Measurements from ENCODE around the gene ARL2BP.

The ARL2BP gene

DNA sequence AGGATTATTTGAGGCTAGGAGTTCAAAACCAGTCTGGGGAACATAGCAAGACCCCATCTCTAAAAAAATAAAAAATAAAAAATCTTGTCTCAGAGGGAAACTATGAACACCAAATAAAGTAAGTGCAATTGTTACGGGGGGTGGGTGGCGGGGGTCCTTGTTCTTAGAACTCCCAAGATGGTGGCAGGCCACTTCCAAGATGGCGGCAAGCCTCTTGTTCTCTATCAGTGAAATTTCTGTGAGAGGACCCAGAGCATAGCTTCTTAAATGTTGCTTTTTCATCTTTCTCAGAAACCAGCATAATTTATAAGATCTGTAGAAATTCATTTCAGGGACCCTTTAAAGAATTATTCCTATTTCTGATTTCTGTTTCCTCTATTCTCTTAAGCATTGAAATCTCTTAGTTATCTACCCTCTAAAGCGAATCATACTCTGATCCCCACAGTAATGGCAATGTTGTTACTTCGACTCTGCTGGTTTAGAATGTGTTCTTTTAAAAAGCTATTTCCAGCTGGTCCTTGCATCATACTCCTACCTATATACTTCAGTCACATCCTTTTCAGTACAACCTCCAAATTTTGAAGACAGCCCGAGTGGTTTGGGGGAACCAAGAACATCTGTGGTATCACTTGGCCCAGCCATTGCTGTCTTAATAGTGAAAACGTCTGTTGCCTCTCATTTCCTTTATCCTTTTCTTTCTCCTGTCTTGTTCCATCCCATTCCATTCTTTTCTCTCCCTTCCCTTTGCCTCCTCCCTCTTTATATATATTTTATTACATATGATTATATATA, 42.8 kb upstream of the ARL2BP start:
- no peaks in the 10 kb centered on the region for H3K27me3 ChIP-seq (ENCODE audit: insufficient read depth, low read length, poor library complexity)
- no peaks in the 10 kb centered on the region for H3K4me1 ChIP-seq (ENCODE audit: control insufficient read depth, low read depth, low read length)
- no peaks in the 10 kb centered on the region for H3K79me2 ChIP-seq (ENCODE audit: control insufficient read depth, insufficient read depth, low read length)
- no peak overlapping the region for H3K27ac ChIP-seq (ENCODE audit: low read depth, low read length)
- H3K56ac ChIP-seq (ENCODE audit: low read length), result no peak overlapping the region
- H4K5ac ChIP-seq (ENCODE audit: low read length), result no peak overlapping the region
- no peak overlapping the region for H3K9ac ChIP-seq (ENCODE audit: low read length)
- no peaks in the 10 kb centered on the region for H3K36me3 ChIP-seq (ENCODE audit: control insufficient read depth, insufficient read depth, low read length)
- no peak overlapping the region for H2BK120ac ChIP-seq (ENCODE audit: low read depth, low read length)
- H3K4ac ChIP-seq (ENCODE audit: low read depth, low read length), result no peak overlapping the region
- no peak overlapping the region for H2BK15ac ChIP-seq (replicated peaks; ENCODE audit: low read depth)
- H3K4me2 ChIP-seq (ENCODE audit: low read length), result no peak overlapping the region
- no peak overlapping the region for H2BK5ac ChIP-seq (ENCODE audit: low read length)
- no peak overlapping the region for H3K23ac ChIP-seq (ENCODE audit: low read length)
- DNase-seq, result no peak
- WGBS (ENCODE audit: extremely low coverage, insufficient coverage, low lambda C conversion rate), result no CpG with 5 or more reads among the region's 7 CpGs
- no peak overlapping the region for H3K4me3 ChIP-seq (ENCODE audit: low read length)
- H2AK5ac ChIP-seq (ENCODE audit: low read length), result no peak overlapping the region
- no peaks in the 10 kb centered on the region for H3K79me1 ChIP-seq (ENCODE audit: low read length)
- no peak overlapping the region for H4K8ac ChIP-seq (ENCODE audit: low read depth, low read length)
- H3K18ac ChIP-seq (ENCODE audit: low read length), result no peak overlapping the region

DNA sequence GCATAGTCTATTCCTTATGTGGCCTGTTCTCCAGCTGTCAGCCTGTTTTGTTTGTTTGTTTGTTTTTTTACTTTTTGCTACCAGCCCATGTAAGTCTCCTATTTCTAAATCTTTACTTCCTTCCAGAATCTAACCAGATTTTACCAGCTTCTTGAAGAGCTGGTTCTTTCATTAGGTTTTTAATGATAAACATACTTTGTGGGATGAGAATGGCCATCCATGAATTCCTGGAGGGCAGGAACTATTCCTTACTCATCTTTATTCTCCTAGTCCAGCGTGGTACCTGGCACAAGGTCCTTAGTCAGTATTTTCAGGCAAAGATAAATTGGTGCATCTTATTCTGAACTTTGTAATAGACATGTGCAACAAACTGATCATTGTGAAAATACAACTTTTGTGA, 41.6 kb upstream of the ARL2BP start:
- Histone ChIP-seq H4K5ac (ENCODE audit: low read length) (no peak overlapping the region), H4K8ac (ENCODE audit: low read depth, low read length) (no peak overlapping the region), H2AK5ac (ENCODE audit: low read length) (no peak overlapping the region), H2BK15ac (replicated peaks; ENCODE audit: low read depth) (no peak overlapping the region), H3K27ac (ENCODE audit: low read depth, low read length) (no peak overlapping the region), H3K79me2 (ENCODE audit: control insufficient read depth, insufficient read depth, low read length) (no peaks in the 10 kb centered on the region), H3K4me3 (ENCODE audit: low read length) (no peak overlapping the region), H3K4me1 (ENCODE audit: control insufficient read depth, low read depth, low read length) (no peaks in the 10 kb centered on the region), H3K23ac (ENCODE audit: low read length) (no peak overlapping the region), H3K56ac (ENCODE audit: low read length) (no peak overlapping the region), H3K4me2 (ENCODE audit: low read length) (no peak overlapping the region), H3K79me1 (ENCODE audit: low read length) (no peaks in the 10 kb centered on the region), H3K9ac (ENCODE audit: low read length) (no peak overlapping the region), H3K4ac (ENCODE audit: low read depth, low read length) (no peak overlapping the region), H3K18ac (ENCODE audit: low read length) (no peak overlapping the region), H2BK5ac (ENCODE audit: low read length) (no peak overlapping the region), H2BK120ac (ENCODE audit: low read depth, low read length) (no peak overlapping the region), H3K36me3 (ENCODE audit: control insufficient read depth, insufficient read depth, low read length) (peaks cover 3% of the 10 kb centered on the region), H3K27me3 (ENCODE audit: insufficient read depth, low read length, poor library complexity) (no peaks in the 10 kb centered on the region)
- no CpG with 5 or more reads among the region's 1 CpG for whole genome bisulfite sequencing (ENCODE audit: extremely low coverage, insufficient coverage, low lambda C conversion rate)
- no peak for DNase-seq

DNA sequence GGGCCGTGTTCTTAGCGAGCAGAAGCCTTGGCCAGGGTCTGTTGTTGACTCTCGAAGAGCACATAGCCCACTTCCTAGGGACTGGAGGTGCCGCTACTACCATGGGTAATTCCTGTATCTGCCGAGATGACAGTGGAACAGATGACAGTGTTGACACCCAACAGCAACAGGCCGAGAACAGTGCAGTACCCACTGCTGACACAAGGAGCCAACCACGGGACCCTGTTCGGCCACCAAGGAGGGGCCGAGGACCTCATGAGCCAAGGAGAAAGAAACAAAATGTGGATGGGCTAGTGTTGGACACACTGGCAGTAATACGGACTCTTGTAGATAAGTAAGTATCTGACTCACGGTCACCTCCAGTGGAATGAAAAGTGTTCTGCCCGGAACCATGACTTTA, 40.4 kb upstream of the ARL2BP start:
- Histone ChIP-seq H2AK5ac (ENCODE audit: low read length) (no peak overlapping the region), H3K27me3 (ENCODE audit: insufficient read depth, low read length, poor library complexity) (no peaks in the 10 kb centered on the region), H3K4me3 (ENCODE audit: low read length) (no peak overlapping the region), H4K8ac (ENCODE audit: low read depth, low read length) (no peak overlapping the region), H2BK5ac (ENCODE audit: low read length) (no peak overlapping the region), H3K36me3 (ENCODE audit: control insufficient read depth, insufficient read depth, low read length) (peaks cover 3% of the 10 kb centered on the region), H3K4me2 (ENCODE audit: low read length) (no peak overlapping the region), H3K9ac (ENCODE audit: low read length) (no peak overlapping the region), H2BK120ac (ENCODE audit: low read depth, low read length) (no peak overlapping the region), H3K18ac (ENCODE audit: low read length) (no peak overlapping the region), H3K4ac (ENCODE audit: low read depth, low read length) (no peak overlapping the region), H4K5ac (ENCODE audit: low read length) (no peak overlapping the region), H2BK15ac (replicated peaks; ENCODE audit: low read depth) (no peak overlapping the region), H3K27ac (ENCODE audit: low read depth, low read length) (no peak overlapping the region), H3K23ac (ENCODE audit: low read length) (no peak overlapping the region), H3K79me2 (ENCODE audit: control insufficient read depth, insufficient read depth, low read length) (no peaks in the 10 kb centered on the region), H3K4me1 (ENCODE audit: control insufficient read depth, low read depth, low read length) (no peaks in the 10 kb centered on the region), H3K56ac (ENCODE audit: low read length) (no peak overlapping the region), H3K79me1 (ENCODE audit: low read length) (no peaks in the 10 kb centered on the region)
- peak; percentile 57 for DNase-seq
- WGBS (ENCODE audit: extremely low coverage, insufficient coverage, low lambda C conversion rate), result no CpG with 5 or more reads among the region's 12 CpGs

DNA sequence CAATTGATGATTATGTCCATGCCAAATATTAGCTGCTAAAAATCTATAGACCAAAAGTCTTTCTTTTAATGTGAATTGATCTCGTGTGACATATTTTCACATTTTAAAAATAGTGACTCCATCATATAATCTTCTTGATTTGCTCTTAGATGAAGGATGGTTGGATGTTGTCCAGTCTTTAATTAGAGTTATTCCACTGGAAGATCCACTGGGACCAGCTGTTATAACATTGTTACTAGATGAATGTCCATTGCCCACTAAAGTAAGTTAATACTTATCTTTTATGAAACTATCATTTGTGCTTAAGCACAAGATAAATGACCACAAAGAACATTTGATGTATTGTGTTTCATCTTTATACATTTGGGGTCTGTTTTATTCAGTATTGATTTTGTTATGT, 36.1 kb upstream of the ARL2BP start:
- no peak overlapping the region for H3K4me3 ChIP-seq (ENCODE audit: low read length)
- no peaks in the 10 kb centered on the region for H3K79me1 ChIP-seq (ENCODE audit: low read length)
- H3K79me2 ChIP-seq (ENCODE audit: control insufficient read depth, insufficient read depth, low read length), result no peaks in the 10 kb centered on the region
- H3K27ac ChIP-seq (ENCODE audit: low read depth, low read length), result no peak overlapping the region
- H2BK15ac ChIP-seq (replicated peaks; ENCODE audit: low read depth), result no peak overlapping the region
- no peak overlapping the region for H2AK5ac ChIP-seq (ENCODE audit: low read length)
- no peak overlapping the region for H4K5ac ChIP-seq (ENCODE audit: low read length)
- H3K4me2 ChIP-seq (ENCODE audit: low read length), result no peak overlapping the region
- peaks cover 6% of the 10 kb centered on the region for H3K36me3 ChIP-seq (ENCODE audit: control insufficient read depth, insufficient read depth, low read length)
- no peak overlapping the region for H3K18ac ChIP-seq (ENCODE audit: low read length)
- no peak overlapping the region for H3K23ac ChIP-seq (ENCODE audit: low read length)
- no peak overlapping the region for H3K9ac ChIP-seq (ENCODE audit: low read length)
- no peak overlapping the region for H3K4ac ChIP-seq (ENCODE audit: low read depth, low read length)
- no peaks in the 10 kb centered on the region for H3K27me3 ChIP-seq (ENCODE audit: insufficient read depth, low read length, poor library complexity)
- no peak overlapping the region for H2BK120ac ChIP-seq (ENCODE audit: low read depth, low read length)
- no CpG with 5 or more reads among the region's 1 CpG for WGBS (ENCODE audit: extremely low coverage, insufficient coverage, low lambda C conversion rate)
- no peaks in the 10 kb centered on the region for H3K4me1 ChIP-seq (ENCODE audit: control insufficient read depth, low read depth, low read length)
- no peak overlapping the region for H4K8ac ChIP-seq (ENCODE audit: low read depth, low read length)
- no peak for DNase-seq
- no peak overlapping the region for H2BK5ac ChIP-seq (ENCODE audit: low read length)
- H3K56ac ChIP-seq (ENCODE audit: low read length), result no peak overlapping the region

DNA sequence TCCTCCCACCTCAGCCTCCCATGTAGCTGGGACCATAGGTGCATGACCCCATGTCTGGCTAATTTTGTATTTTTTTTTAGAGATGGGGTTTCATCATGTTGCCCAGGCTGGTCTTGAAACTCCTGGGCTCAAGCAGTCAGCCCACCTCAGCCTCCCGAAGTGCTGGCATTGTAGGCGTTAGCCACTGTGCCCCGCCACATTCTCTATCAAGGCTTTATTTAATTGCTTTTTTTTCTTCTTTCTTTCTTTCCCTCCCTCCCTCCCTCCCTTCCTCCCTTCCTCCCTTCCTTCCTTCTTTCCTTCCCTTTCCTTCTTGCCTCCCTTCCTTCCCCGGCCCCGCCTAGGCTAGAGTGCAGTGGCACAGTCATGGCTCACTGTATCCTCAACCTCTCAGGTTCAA, 35.3 kb upstream of the ARL2BP start:
- Histone ChIP-seq H2BK15ac (replicated peaks; ENCODE audit: low read depth) (no peak overlapping the region), H2BK5ac (ENCODE audit: low read length) (no peak overlapping the region), H3K18ac (ENCODE audit: low read length) (no peak overlapping the region), H3K79me2 (ENCODE audit: control insufficient read depth, insufficient read depth, low read length) (no peaks in the 10 kb centered on the region), H2AK5ac (ENCODE audit: low read length) (no peak overlapping the region), H2BK120ac (ENCODE audit: low read depth, low read length) (no peak overlapping the region), H3K79me1 (ENCODE audit: low read length) (no peaks in the 10 kb centered on the region), H3K4me3 (ENCODE audit: low read length) (no peak overlapping the region), H3K36me3 (ENCODE audit: control insufficient read depth, insufficient read depth, low read length) (peaks cover 7% of the 10 kb centered on the region), H3K56ac (ENCODE audit: low read length) (no peak overlapping the region), H3K27me3 (ENCODE audit: insufficient read depth, low read length, poor library complexity) (no peaks in the 10 kb centered on the region), H3K4me1 (ENCODE audit: control insufficient read depth, low read depth, low read length) (no peaks in the 10 kb centered on the region), H4K5ac (ENCODE audit: low read length) (no peak overlapping the region), H4K8ac (ENCODE audit: low read depth, low read length) (no peak overlapping the region), H3K4me2 (ENCODE audit: low read length) (no peak overlapping the region), H3K9ac (ENCODE audit: low read length) (no peak overlapping the region), H3K23ac (ENCODE audit: low read length) (no peak overlapping the region), H3K27ac (ENCODE audit: low read depth, low read length) (no peak overlapping the region), H3K4ac (ENCODE audit: low read depth, low read length) (no peak overlapping the region)
- WGBS (ENCODE audit: extremely low coverage, insufficient coverage, low lambda C conversion rate), result no CpG with 5 or more reads among the region's 5 CpGs
- DNase-seq, result no peak

DNA sequence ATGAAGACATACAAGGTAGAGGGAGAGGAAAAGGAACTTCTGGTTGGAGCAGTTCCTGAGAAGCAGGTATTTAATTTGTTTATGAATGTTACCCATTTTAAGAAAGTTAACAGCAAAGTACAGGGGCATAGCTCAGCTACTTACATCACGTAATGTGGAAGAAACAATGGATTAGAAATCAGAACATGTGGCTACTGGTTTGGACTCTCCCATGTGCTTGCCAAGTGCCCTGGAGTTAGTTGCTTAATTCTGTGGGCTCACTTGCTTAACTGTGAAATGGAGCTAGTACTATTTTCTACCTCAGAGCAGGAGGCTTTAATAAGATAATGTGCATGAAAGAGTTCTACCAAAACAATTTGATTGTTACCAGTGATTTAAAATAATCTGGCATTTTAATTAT, 31.6 kb upstream of the ARL2BP start:
- Histone ChIP-seq H3K23ac (ENCODE audit: low read length) (no peak overlapping the region), H3K27ac (ENCODE audit: low read depth, low read length) (no peak overlapping the region), H2BK120ac (ENCODE audit: low read depth, low read length) (no peak overlapping the region), H3K79me1 (ENCODE audit: low read length) (no peaks in the 10 kb centered on the region), H3K18ac (ENCODE audit: low read length) (no peak overlapping the region), H3K4ac (ENCODE audit: low read depth, low read length) (no peak overlapping the region), H3K79me2 (ENCODE audit: control insufficient read depth, insufficient read depth, low read length) (no peaks in the 10 kb centered on the region), H4K5ac (ENCODE audit: low read length) (no peak overlapping the region), H3K4me3 (ENCODE audit: low read length) (no peak overlapping the region), H2AK5ac (ENCODE audit: low read length) (no peak overlapping the region), H3K9ac (ENCODE audit: low read length) (no peak overlapping the region), H4K8ac (ENCODE audit: low read depth, low read length) (no peak overlapping the region), H2BK5ac (ENCODE audit: low read length) (no peak overlapping the region), H3K4me2 (ENCODE audit: low read length) (no peak overlapping the region), H3K4me1 (ENCODE audit: control insufficient read depth, low read depth, low read length) (no peaks in the 10 kb centered on the region), H2BK15ac (replicated peaks; ENCODE audit: low read depth) (no peak overlapping the region), H3K56ac (ENCODE audit: low read length) (no peak overlapping the region), H3K27me3 (ENCODE audit: insufficient read depth, low read length, poor library complexity) (no peaks in the 10 kb centered on the region), H3K36me3 (ENCODE audit: control insufficient read depth, insufficient read depth, low read length) (peaks cover 8% of the 10 kb centered on the region)
- no CpG with 5 or more reads among the region's 1 CpG for WGBS (ENCODE audit: extremely low coverage, insufficient coverage, low lambda C conversion rate)
- no peak for DNase-seq

Measured in mesendoderm (in vitro differentiated cells).